T follicular helper cell (primary cell): ENCODE data around the gene TREH.
A peak's percentile ranks its signal among the peaks of the same experiment; 100 is the strongest.

Experiments used
- DNase-seq: peaks from one replicate; pipeline ENCODE4 v3.0.0-alpha.2; 2020; ENCODE audit warnings: low read depth

TREH gene

GRCh38 chr11:118610773-118611432 is 68.5 kb downstream of the TREH start:
- peak; percentile 74 for DNase-seq

- DNase-seq = no peak
Measured at GRCh38 chr11:118610225-118610772, 69.2 kb downstream of the TREH start.

- DNase-seq = peak; percentile 9
Measured at GRCh38 chr11:118609380-118610224, 69.8 kb downstream of the TREH start.

GRCh38 chr11:118608360-118609227 is 70.9 kb downstream of the TREH start:
- DNase-seq = peak; percentile 90

- DNase-seq = peak; percentile 39
Measured at GRCh38 chr11:118607401-118608359, 71.8 kb downstream of the TREH start, which contains the start of gene PHLDB1. TSS of gene PHLDB1 (plus strand) at chr11:118607615. CDS start at chr11:118613837, 6,222 bp downstream.
